ENCODE measurements around the gene CLDN24.

DNA sequence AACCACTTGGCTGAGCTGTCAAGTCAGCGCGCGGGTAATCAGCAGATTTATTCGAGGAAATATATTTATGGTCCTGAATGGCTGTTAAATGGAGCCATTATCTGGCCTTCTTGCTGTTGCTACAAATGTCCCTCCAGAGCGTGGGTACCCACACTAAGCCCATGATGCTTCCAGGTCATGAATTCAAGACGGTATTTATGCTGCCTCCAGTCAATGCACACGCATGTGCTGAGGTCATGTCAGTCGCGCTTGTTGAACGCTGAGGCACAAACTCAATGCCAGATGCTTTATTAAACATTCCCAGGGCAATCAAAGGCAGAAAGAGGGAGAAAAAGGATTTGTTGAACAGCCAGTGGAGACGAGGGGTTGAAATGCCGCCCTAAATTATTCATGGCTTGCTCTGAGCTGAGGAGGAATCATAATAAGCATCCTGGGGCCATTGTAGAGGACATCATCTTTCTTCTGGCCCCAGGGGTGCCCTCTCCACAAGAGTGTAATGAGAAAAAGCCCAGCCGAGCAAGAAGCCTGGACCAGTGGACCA is 36.1 kb upstream of the CLDN24 start:
- no peak for TF ChIP-seq POLR2AphosphoS5 (IDR thresholded peaks at IDR 0.05; ENCODE audit: low read depth, low read length)
- no peak for TF ChIP-seq FOXP2 (optimal IDR thresholded peaks at IDR 0.05; ENCODE audit: borderline replicate concordance, extremely low read depth, extremely low read length, insufficient read depth)
- TF ChIP-seq, protein P1, sequence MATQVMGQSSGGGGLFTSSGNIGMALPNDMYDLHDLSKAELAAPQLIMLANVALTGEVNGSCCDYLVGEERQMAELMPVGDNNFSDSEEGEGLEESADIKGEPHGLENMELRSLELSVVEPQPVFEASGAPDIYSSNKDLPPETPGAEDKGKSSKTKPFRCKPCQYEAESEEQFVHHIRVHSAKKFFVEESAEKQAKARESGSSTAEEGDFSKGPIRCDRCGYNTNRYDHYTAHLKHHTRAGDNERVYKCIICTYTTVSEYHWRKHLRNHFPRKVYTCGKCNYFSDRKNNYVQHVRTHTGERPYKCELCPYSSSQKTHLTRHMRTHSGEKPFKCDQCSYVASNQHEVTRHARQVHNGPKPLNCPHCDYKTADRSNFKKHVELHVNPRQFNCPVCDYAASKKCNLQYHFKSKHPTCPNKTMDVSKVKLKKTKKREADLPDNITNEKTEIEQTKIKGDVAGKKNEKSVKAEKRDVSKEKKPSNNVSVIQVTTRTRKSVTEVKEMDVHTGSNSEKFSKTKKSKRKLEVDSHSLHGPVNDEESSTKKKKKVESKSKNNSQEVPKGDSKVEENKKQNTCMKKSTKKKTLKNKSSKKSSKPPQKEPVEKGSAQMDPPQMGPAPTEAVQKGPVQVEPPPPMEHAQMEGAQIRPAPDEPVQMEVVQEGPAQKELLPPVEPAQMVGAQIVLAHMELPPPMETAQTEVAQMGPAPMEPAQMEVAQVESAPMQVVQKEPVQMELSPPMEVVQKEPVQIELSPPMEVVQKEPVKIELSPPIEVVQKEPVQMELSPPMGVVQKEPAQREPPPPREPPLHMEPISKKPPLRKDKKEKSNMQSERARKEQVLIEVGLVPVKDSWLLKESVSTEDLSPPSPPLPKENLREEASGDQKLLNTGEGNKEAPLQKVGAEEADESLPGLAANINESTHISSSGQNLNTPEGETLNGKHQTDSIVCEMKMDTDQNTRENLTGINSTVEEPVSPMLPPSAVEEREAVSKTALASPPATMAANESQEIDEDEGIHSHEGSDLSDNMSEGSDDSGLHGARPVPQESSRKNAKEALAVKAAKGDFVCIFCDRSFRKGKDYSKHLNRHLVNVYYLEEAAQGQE (IDR thresholded peaks at IDR 0.05; ENCODE audit: insufficient read depth in 1 of 2, low read depth in 2 of 2, low read length in 2 of 2), result no peak
